A549 treated with RU486 at 1 μM for 4 hours (cell line): ENCODE results near the gene ACTR10. TPM values are rescaled to one million over a fixed set of nuclear protein-coding genes. Genes with fewer than 3 reads are reported as not detected.

Experiments
- total RNA-seq: library from RNA; stranded (reverse); fragments of 200-300 nt; extraction: Qiagen RNA extraction; gene quantifications from 5 replicates; pipeline ENCODE4 v1.2.3, GENCODE V29; 2022; ENCODE audit warnings: low read depth

Gene ACTR10
- 43.9 to 50.4 TPM (median 45.8 TPM) in 5 replicates for total RNA-seq

DNA sequence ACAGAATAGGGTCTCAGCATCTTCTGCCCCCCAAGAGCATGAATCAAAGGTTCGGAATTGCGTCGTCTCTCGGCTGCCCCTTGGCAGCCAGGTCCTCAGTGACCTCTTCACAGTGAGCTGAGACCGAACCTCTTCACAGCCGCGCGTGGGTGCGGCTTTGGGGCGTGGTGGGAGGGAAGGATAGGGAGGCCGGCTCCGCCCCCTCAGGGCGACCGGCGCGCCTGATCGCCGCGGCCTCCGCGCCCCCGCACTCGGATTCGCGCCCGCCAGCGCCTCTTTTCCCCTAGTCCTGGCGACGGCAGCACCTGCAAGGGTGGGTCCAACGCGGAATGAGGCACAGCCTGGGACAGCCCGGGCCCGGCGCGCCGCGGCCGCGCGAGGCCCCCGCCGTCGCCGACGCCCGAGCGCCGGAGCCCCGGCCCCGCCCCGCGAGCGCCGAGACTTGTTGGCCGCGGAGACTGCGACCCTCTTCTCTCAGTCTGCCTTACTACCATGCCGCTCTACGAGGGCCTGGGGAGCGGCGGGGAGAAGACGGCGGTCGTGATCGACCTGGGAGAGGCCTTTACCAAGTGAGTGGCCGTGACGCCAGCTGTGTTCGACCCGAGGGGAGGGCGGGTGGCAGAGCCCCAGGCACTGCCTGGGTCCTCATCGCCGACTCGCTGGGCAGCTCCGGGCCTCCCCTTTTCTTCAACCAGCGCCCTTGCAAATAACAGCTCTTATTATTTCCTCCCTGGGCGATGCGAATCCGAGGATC, at the start of gene ACTR10:
TSS of gene ACTR10 (plus strand) at position 424 of the 754 bp plus-strand sequence. CDS start at position 493, 69 bp downstream.

DNA sequence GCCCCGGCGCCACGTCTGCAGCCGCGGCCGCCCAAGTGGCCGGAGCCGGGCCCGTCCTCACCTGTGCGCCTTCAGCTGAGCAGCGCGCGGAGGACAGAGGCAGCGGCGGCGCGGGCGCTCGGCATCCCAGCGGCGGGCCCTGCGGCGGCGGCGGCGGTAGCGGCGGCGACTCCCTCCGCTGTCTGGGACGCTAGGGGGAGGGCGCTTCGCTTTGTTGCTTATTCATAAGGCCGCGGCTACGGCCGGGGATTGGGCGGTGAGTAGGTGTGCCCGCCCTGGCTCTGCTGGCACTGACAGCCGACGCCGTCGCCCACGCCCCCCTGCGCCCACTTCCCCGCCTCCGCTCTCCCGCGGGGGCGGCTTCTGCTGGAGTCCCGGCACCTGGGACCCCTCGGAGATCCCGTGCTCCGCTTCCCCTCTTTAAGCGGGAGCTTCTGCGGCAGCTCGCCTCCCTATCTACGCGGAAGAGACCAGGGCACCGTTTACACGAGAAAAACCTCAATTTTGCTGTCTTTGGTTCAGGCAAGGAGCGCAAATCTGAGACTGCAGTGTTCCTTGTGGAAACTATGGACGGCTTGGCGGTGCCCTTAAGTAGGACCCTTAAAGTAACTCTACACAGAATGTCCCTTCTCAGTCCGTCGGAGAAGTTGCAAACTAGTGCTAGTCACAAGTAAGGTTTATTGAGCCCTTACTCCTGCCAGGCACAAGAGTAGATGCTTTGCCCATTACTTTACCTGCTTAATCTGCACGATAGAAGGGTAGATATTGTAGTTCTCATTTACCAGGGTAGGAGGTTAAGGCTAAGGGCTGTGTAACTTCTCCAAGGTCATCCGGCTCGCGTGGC, 47.7 kb upstream of the ACTR10 start, which contains the start of gene ARMH4:
TSS of gene ARMH4 (minus strand) at position 200 of the 844 bp plus-strand sequence. CDS start 12,855 bp downstream, outside the sequence.

DNA sequence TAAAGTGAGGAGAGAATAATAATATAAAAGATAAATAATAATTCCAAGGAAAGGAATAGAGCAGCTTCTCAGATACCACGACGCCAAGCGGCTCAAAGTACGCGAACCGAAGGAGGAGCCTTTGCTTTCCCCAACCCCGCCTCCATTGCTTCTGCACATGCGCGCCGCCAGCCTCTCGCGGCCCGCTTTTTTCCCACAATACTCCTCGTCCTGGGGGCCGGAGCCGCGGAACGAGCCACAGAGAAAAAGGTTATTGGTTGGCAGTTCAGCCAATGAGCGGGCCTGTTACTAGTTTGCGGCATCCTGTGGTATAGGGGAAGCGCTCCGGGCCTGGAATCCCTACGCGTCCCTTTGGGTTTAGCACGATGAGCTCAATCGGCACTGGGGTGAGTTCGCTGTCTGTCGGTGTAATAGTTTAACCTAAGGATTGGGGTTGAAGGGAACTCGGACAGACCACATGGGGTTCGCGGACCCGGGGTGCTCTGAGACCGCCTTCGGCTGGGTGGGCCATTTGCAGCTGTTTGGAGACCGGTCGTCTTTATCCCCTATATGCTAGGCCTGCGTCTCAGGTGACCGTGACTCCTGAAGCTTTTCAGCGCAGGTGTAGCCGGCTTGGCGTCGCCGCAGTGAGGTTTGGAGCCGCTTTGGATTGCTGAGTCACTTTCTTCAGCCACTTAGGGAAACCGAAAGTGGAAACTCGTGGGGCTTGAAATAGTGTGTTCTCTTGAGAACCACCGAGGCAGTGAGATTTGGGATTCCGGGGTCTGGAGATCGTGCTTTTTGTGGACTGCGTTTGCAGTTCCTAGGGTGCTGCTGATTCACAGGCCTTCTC, 44.8 kb downstream of the ACTR10 start, which contains the start of gene PSMA3:
TSS of gene PSMA3 (plus strand) at position 288 of the 832 bp plus-strand sequence. CDS start at position 366, 78 bp downstream.

Other genes with a start within 250 kb of the ACTR10 start
- gene ARMH4, start 47.9 kb upstream of the ACTR10 start, total RNA-seq, result 0.30 to 0.99 TPM (median 0.55 TPM) in 5 replicates
- 186 to 271 TPM (median 190 TPM) in 5 replicates for gene PSMA3, start 44.7 kb downstream of the ACTR10 start, total RNA-seq
- 3.4 to 7.4 TPM (median 5.7 TPM) in 5 replicates for gene ARID4A, start 98.4 kb downstream of the ACTR10 start, total RNA-seq
- not detected in 5 replicates for gene TOMM20L, start 195.8 kb downstream of the ACTR10 start, total RNA-seq
- gene TIMM9, start 227.4 kb downstream of the ACTR10 start, total RNA-seq, result 63.8 to 88.9 TPM (median 78.5 TPM) in 5 replicates
- 7.8 to 10.6 TPM (median 9.4 TPM) in 5 replicates for gene KIAA0586, start 227.6 kb downstream of the ACTR10 start, total RNA-seq